GM12878 (cell line): ENCODE measurements around the gene CELSR3. TPM values are rescaled to one million over a fixed set of nuclear protein-coding genes. Genes with fewer than 3 reads are reported as not detected.

Experiments
- ATAC-seq: fragments of 200-7000 bp; cut with Tn5 transposase; 3 replicates; pipeline ENCODE4 v1.9.1; 2020; ENCODE audit warnings: mild to moderate bottlenecking, moderate library complexity
- BruUV-seq: library from RNA; stranded (reverse); fragments of 400-500 nt; replicated peaks from 2 replicates; lab custom pipeline; 2021; lab: Mats Ljungman, UMichigan
- CTCF ChIA-PET: fragments of 300-600 bp; sonication (Branson Sonifier 250); formaldehyde crosslinking; extraction: SDS; loops from one replicate; lab custom pipeline; 2021; ENCODE audit warnings: inconsistent platforms; lab: Yijun Ruan, JAX
- POLR2A ChIA-PET: fragments of 350-600 bp; formaldehyde crosslinking; extraction: SDS; loops from one replicate; lab custom pipeline; 2021; ENCODE audit warnings: inconsistent platforms; lab: Charles Lee
- RAD21 ChIA-PET: fragments of 300-600 bp; sonication (Branson Sonifier 250); formaldehyde crosslinking; loops from one replicate; lab custom pipeline; 2023; ENCODE audit warnings: antibody characterized with exemption; ENCODE audit not compliant: unreplicated experiment; lab: Charles Lee
- SMC1A ChIA-PET: fragments of 300-600 bp; sonication (Branson Sonifier 250); formaldehyde crosslinking; loops from one replicate; lab custom pipeline; 2023; ENCODE audit not compliant: unreplicated experiment, uncharacterized antibody; lab: Charles Lee
- DNase-seq: peaks from one replicate; pipeline ENCODE4 v3.0.0-alpha.2; 2011; ENCODE audit warnings: low read depth, low spot score
- FAIRE-seq: peaks from 3 replicates; lab custom pipeline; 2011; peaks lifted over from hg19 to GRCh38; lab: Jason Lieb, UNC
- H2AFZ ChIP-seq: 2 replicates; pipeline ENCODE4 v1.6.0; 2011; ENCODE audit warnings: low read depth, low read length, control low read depth; ENCODE audit not compliant: control insufficient read depth
- H3K27ac ChIP-seq: 2 replicates; pipeline ENCODE4 v1.5.1; 2011; ENCODE audit warnings: control low read depth; ENCODE audit not compliant: control insufficient read depth, insufficient read depth
- H3K27me3 ChIP-seq, 2 experiments: replicated peaks in 1 of 2; 2 replicates each; pipeline versions ENCODE4 v1.6.0 to v1.6.1; 2011; ENCODE audit warnings: low read length in 1 of 2; ENCODE audit not compliant: control insufficient read depth in 2 of 2, insufficient read depth in 2 of 2
- H3K36me3 ChIP-seq, 2 experiments: 2 replicates each; pipeline ENCODE4 v1.5.1; 2011; ENCODE audit warnings: low read length in 1 of 2; ENCODE audit not compliant: control insufficient read depth in 2 of 2, insufficient read depth in 2 of 2
- H3K4me1 ChIP-seq: 2 replicates; pipeline ENCODE4 v1.6.1; 2011; ENCODE audit warnings: mild to moderate bottlenecking, low read length, moderate library complexity, mixed read lengths; ENCODE audit not compliant: control insufficient read depth, insufficient read depth
- H3K4me2 ChIP-seq: 2 replicates; pipeline ENCODE4 v1.6.0; 2011; ENCODE audit warnings: control low read depth; ENCODE audit not compliant: control insufficient read depth, insufficient read depth
- H3K4me3 ChIP-seq: fragments of 200-600 bp; sonication (generic); 2 replicates; pipeline ENCODE4 v1.5.1; 2016
- H3K79me2 ChIP-seq: 2 replicates; pipeline ENCODE4 v1.6.0; 2011; ENCODE audit warnings: low read length; ENCODE audit not compliant: control insufficient read depth, insufficient read depth
- H3K9ac ChIP-seq: 2 replicates; pipeline ENCODE4 v1.8.0; 2011; ENCODE audit warnings: low read length, control low read depth, mixed read lengths; ENCODE audit not compliant: control insufficient read depth, insufficient read depth
- H3K9me3 ChIP-seq: replicated peaks from 3 replicates; pipeline ENCODE4 v1.5.1; 2011; ENCODE audit warnings: mild to moderate bottlenecking, low read length; ENCODE audit not compliant: control insufficient read depth, insufficient read depth
- H4K20me1 ChIP-seq: 2 replicates; pipeline ENCODE4 v1.6.0; 2011; ENCODE audit not compliant: control insufficient read depth, insufficient read depth
- BMI1 ChIP-seq: fragments of 450-650 bp; IDR thresholded peaks from 2 replicates; pipeline ENCODE4 v1.6.1; 2016; ENCODE audit warnings: mild to moderate bottlenecking, moderate library complexity, borderline replicate concordance
- CHD2 ChIP-seq: IDR thresholded peaks from 2 replicates; pipeline ENCODE4 v1.6.1; 2011; ENCODE audit warnings: low read depth, low read length, improper control_type of control experiment, borderline replicate concordance
- NRF1 ChIP-seq: conservative IDR thresholded peaks from 2 replicates; pipeline ENCODE4 v1.6.1; 2011; ENCODE audit warnings: mild to moderate bottlenecking, low read depth, low read length, improper control_type of control experiment
- PRDM15 ChIP-seq: fragments of 450-650 bp; formaldehyde crosslinking; IDR thresholded peaks from 2 replicates; pipeline ENCODE4 v1.4.0; 2020; ENCODE audit warnings: mild to moderate bottlenecking, moderate library complexity
- RB1 ChIP-seq: fragments of 450-650 bp; formaldehyde crosslinking; IDR thresholded peaks from 2 replicates; pipeline ENCODE4 v1.6.1; 2017; ENCODE audit warnings: mild to moderate bottlenecking, borderline replicate concordance
- SMC3 ChIP-seq: IDR thresholded peaks from 2 replicates; pipeline ENCODE4 v1.6.1; 2011; ENCODE audit warnings: low read length, improper control_type of control experiment, borderline replicate concordance
- WRNIP1 ChIP-seq: IDR thresholded peaks from 2 replicates; pipeline ENCODE4 v1.6.1; 2011; ENCODE audit warnings: low read depth, low read length, improper control_type of control experiment, borderline replicate concordance
- ZNF592 ChIP-seq: fragments of 450-650 bp; IDR thresholded peaks from 2 replicates; pipeline ENCODE4 v1.6.1; 2017; ENCODE audit warnings: mild to moderate bottlenecking, moderate library complexity
- WGBS: methylation state at CpG from one replicate; pipeline ENCODE4 v1.1.6; 2016; ENCODE audit warnings: low lambda C conversion rate; ENCODE audit not compliant: insufficient replicate concordance, insufficient coverage; ENCODE audit errors: missing lambda C conversion rate; 5-methylcytosine and 5-hydroxymethylcytosine counted together
- in situ Hi-C: fragments of 300-500 bp; cut with MboI; formaldehyde crosslinking; loops from 9 replicates; pipeline ENCODE4 v1.14.3; 2018; ENCODE audit warnings: mixed read lengths
- intact Hi-C: fragments of 100-400 bp; cut with micrococcal nuclease; formaldehyde crosslinking; loops from one replicate; pipeline ENCODE4 v1.14.2; 2022; ENCODE audit not compliant: unreplicated experiment
- polyA plus RNA-seq, 11 experiments: library from polyadenylated mRNA; depleted of rRNA in 4 of 11; unstranded in 6 of 11; stranded (reverse) in 5 of 11; fragments of >200 nt; fragmentation: Nextera tagmentation in 4 of 11; fragmentation: Illumina TruSeq in 1 of 11; extraction: Ambion mirVana in 4 of 11; extraction: Trizol in 1 of 11; gene quantifications; 1 replicate in 1 of 11; 2 replicates in 10 of 11; pipeline versions ENCODE4 v1.2.1 to v1.2.3, GENCODE V29; 2011 to 2016; ENCODE audit warnings: inconsistent platforms in 2 of 11, missing spikeins in 2 of 11, low read depth in 1 of 11
- total RNA-seq, 4 experiments: library from RNA; depleted of rRNA in 3 of 4; stranded (reverse); fragments of >200 nt in 3 of 4; fragmentation: Illumina TruSeq in 1 of 4; extraction: Trizol in 1 of 4; gene quantifications; 2 replicates each; pipeline versions ENCODE4 v1.2.1 to v1.2.3, GENCODE V29; 2013 to 2021

CELSR3 gene
- total and polyA plus RNA-seq, 10 of the 15 experiments (the other 5 are each of a cell fraction or from before 2014, with no cell fraction given) = 0.08 to 1.6 (median 0.57) TPM

GRCh38 chr3:48625600-48625999, 37.1 kb downstream of the CELSR3 start:
- H3K4me2 ChIP-seq = no peak overlapping the region
- no peaks in the 10 kb centered on the region for H3K79me2 ChIP-seq
- H3K27ac ChIP-seq = no peak overlapping the region
- ChIA-PET SMC1A (no interaction called here), RAD21 (no interaction called here), POLR2A (interaction anchor here (0.6 kb wide), 1 partner anchor 19 kb away, joined by 9 read pairs; no protein-coding TSS in a partner anchor), CTCF (interaction anchor here (1.5 kb wide), 1 partner anchor 16 kb away, joined by 5 read pairs; the partner anchor contains the start of gene UQCRC1)
- H3K4me1 ChIP-seq = no peaks in the 10 kb centered on the region
- no peaks in the 10 kb centered on the region for H3K27me3 ChIP-seq
- H3K4me3 ChIP-seq = no peak overlapping the region
- WGBS = 81% methylated on average over 6 of the region's 6 CpGs
- no peaks in the 10 kb centered on the region for H3K9me3 ChIP-seq
- DNase-seq (no peak), FAIRE-seq (no peak), ATAC-seq (no peak)
- intact Hi-C loops = no loop called here
- H2AFZ ChIP-seq = no peak overlapping the region
- H3K9ac ChIP-seq = no peak overlapping the region
- TF ChIP-seq NRF1 = no peak
- no peak for TF ChIP-seq RB1
- TF ChIP-seq SMC3 = no peak
- in situ Hi-C loops = no loop called here
- BruUV-seq = no TSS peak
- H3K36me3 ChIP-seq = peaks cover 0 to 5% of the 10 kb centered on the region in 2 experiments; a peak in 3 of 4 replicates
- H4K20me1 ChIP-seq = no peaks in the 10 kb centered on the region

- CTCF ChIA-PET = interaction anchor here (1.5 to 2.6 kb wide), 2 partner anchors 10 to 15 kb away, joined by 5 to 16 read pairs; partner anchors contain the start of genes SLC26A6 and UQCRC1
- FAIRE-seq = no peak
- POLR2A ChIA-PET = no interaction called here
- Histone ChIP-seq H3K4me3 (no peak overlapping the region), H3K9me3 (no peaks in the 10 kb centered on the region), H3K36me3 (peaks cover 0 to 4% of the 10 kb centered on the region in 2 experiments; a peak in 3 of 4 replicates), H2AFZ (no peak overlapping the region), H3K27me3 (no peaks in the 10 kb centered on the region), H3K9ac (no peak overlapping the region), H4K20me1 (no peaks in the 10 kb centered on the region), H3K4me1 (no peaks in the 10 kb centered on the region), H3K27ac (no peak overlapping the region), H3K4me2 (no peak overlapping the region), H3K79me2 (no peaks in the 10 kb centered on the region)
- intact Hi-C loops (no loop called here), in situ Hi-C loops (no loop called here)
- SMC1A ChIA-PET = no interaction called here
- BruUV-seq = no TSS peak
- WGBS = 85% methylated on average over 10 of the region's 10 CpGs
- RAD21 ChIA-PET = no interaction called here
- TF ChIP-seq CHD2 = no peak
- TF ChIP-seq BMI1 = no peak
- TF ChIP-seq WRNIP1 = no peak
- TF ChIP-seq PRDM15 = no peak
- no peak for TF ChIP-seq ZNF592
- no peak for DNase-seq
- no peak for ATAC-seq
These were observed 37.9 kb downstream of the CELSR3 start for GRCh38 chr3:48624767-48625166.
